H1 (cell line): Measurements from ENCODE around the gene DTX4. TPM values are rescaled to one million over a fixed set of nuclear protein-coding genes. Genes with fewer than 3 reads are reported as not detected.

ENCODE experiments used
- BCL11A ChIP-seq, 2 experiments: IDR thresholded peaks; one replicate each; pipeline ENCODE4 v1.6.1; 2011; ENCODE audit warnings: low read depth in 2 of 2, low read length in 2 of 2, mild to moderate bottlenecking in 2 of 2
- CBX8 ChIP-seq: fragments of 300-800, 300-1000 bp; sonication (generic); IDR thresholded peaks from 2 replicates; pipeline ENCODE4 v1.7.1; 2016; ENCODE audit warnings: low read depth, low read length, borderline replicate concordance
- CEBPB ChIP-seq: IDR thresholded peaks from 2 replicates; pipeline ENCODE4 v1.6.1; 2012; ENCODE audit warnings: low read depth, low read length
- HDAC2 ChIP-seq, 2 experiments: fragments of 300-600 bp in 1 of 2; sonication (generic) in 1 of 2; IDR thresholded peaks; 2 replicates each; pipeline ENCODE4 v1.6.1; 2011 to 2012; ENCODE audit warnings: low read depth in 2 of 2, low read length in 2 of 2, mild to moderate bottlenecking in 2 of 2, moderate library complexity in 2 of 2, borderline replicate concordance in 1 of 2, inconsistent platforms in 1 of 2
- JUND ChIP-seq: IDR thresholded peaks from 2 replicates; pipeline ENCODE4 v1.6.1; 2011; ENCODE audit warnings: mild to moderate bottlenecking, improper control_type of control experiment, low read length
- KDM1A ChIP-seq: fragments of 200-600, 300-600 bp; sonication (generic); IDR thresholded peaks from 2 replicates; pipeline ENCODE4 v1.7.1; 2016; ENCODE audit warnings: mild to moderate bottlenecking, low read length, borderline replicate concordance
- SIRT6 ChIP-seq: IDR thresholded peaks from one replicate; pipeline ENCODE4 v1.7.1; 2012; ENCODE audit warnings: low read length, inconsistent platforms
- SP4 ChIP-seq: IDR thresholded peaks from 2 replicates; pipeline ENCODE4 v1.6.1; 2012; ENCODE audit warnings: low read length, inconsistent platforms
- ZNF274 ChIP-seq: IDR thresholded peaks from 2 replicates; pipeline ENCODE4 v1.7.0; 2012; ENCODE audit warnings: low read length, borderline replicate concordance; ENCODE audit errors: extremely low read depth
- polyA plus RNA-seq, 7 experiments: library from polyadenylated mRNA; depleted of rRNA in 3 of 7; stranded (reverse) in 5 of 7; unstranded in 2 of 7; fragments of >200 nt in 5 of 7; fragments of 200-250 nt in 2 of 7; gene quantifications; 1 replicate in 5 of 7; 2 replicates in 1 of 7; 4 replicates in 1 of 7; pipeline versions ENCODE4 v1.2.1 to v1.2.3, GENCODE V29; 2011 to 2013; ENCODE audit warnings: missing spikeins in 2 of 7, mixed read lengths in 2 of 7
- total RNA-seq: library from RNA; stranded (reverse); fragmentation: NEBNext Ultra II Directional; extraction: Animal tissue kit (Norgen Biotek cat#: 25700); gene quantifications from 2 replicates; pipeline ENCODE4 v1.2.1, GENCODE V29; 2021
- TF ChIP-seq, protein P1 (sequence below): fragments of 300-600 bp; sonication (generic); IDR thresholded peaks from 2 replicates; pipeline ENCODE4 v1.7.1; 2012; ENCODE audit warnings: low read length, moderate library complexity, mild to moderate bottlenecking, inconsistent platforms; ENCODE audit not compliant: insufficient replicate concordance

DTX4 gene
- total and polyA plus RNA-seq, 2 of the 8 experiments (the other 6 are each of a cell fraction or from before 2014, with no cell fraction given) = 5.1 to 18.8 TPM

DNA sequence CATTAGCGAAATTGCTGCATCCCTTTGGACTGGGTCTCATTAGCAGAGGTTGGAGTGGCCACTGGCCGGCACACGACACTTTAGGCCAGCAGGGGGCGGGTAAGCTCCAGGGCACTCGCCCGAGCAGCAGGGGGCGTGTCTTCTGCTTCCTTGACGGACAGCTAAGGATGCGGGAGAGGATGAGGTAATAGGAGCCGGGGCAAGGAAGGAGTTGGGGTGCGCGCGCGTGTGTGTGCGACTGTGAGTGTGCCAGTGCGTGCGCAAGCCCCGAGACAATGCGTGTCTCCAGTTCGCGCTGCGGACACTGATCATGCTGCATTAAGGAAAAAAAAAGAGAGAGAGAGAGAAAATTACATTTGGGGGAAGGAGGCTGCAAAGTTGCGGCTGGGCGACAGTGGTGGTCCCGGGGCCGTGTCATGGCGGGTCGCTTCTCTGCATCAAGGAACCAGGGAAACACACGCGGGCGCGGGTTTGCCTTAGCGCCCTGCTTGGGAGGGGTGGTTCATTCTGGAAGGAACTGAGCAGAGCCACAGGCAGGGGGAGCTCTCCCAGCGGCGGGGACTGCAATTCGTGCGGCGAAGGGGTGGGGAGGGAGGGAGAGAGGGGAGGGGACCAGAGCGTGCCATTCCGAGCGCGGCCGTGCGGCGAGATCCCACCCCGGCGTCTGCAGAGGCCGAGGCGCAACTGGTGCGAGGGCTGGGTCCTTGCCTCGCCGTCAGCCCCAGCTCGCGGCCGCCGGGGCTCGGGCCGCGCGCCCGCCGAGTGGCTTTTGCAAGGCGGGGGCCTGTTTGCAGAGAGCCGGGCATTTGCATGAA is at the start of gene DTX4 (continued):
- TF ChIP-seq HDAC2 (IDR thresholded peaks at IDR 0.05; ENCODE audit: borderline replicate concordance in 1 of 2, low read depth in 2 of 2, low read length in 2 of 2) = 0 out of 4 replicates have a peak, but pooled peaks of 1 of the 2 experiments have one; percentile 73
- no peak for TF ChIP-seq SIRT6
- no peak for TF ChIP-seq CBX8
- TF ChIP-seq, protein P1, sequence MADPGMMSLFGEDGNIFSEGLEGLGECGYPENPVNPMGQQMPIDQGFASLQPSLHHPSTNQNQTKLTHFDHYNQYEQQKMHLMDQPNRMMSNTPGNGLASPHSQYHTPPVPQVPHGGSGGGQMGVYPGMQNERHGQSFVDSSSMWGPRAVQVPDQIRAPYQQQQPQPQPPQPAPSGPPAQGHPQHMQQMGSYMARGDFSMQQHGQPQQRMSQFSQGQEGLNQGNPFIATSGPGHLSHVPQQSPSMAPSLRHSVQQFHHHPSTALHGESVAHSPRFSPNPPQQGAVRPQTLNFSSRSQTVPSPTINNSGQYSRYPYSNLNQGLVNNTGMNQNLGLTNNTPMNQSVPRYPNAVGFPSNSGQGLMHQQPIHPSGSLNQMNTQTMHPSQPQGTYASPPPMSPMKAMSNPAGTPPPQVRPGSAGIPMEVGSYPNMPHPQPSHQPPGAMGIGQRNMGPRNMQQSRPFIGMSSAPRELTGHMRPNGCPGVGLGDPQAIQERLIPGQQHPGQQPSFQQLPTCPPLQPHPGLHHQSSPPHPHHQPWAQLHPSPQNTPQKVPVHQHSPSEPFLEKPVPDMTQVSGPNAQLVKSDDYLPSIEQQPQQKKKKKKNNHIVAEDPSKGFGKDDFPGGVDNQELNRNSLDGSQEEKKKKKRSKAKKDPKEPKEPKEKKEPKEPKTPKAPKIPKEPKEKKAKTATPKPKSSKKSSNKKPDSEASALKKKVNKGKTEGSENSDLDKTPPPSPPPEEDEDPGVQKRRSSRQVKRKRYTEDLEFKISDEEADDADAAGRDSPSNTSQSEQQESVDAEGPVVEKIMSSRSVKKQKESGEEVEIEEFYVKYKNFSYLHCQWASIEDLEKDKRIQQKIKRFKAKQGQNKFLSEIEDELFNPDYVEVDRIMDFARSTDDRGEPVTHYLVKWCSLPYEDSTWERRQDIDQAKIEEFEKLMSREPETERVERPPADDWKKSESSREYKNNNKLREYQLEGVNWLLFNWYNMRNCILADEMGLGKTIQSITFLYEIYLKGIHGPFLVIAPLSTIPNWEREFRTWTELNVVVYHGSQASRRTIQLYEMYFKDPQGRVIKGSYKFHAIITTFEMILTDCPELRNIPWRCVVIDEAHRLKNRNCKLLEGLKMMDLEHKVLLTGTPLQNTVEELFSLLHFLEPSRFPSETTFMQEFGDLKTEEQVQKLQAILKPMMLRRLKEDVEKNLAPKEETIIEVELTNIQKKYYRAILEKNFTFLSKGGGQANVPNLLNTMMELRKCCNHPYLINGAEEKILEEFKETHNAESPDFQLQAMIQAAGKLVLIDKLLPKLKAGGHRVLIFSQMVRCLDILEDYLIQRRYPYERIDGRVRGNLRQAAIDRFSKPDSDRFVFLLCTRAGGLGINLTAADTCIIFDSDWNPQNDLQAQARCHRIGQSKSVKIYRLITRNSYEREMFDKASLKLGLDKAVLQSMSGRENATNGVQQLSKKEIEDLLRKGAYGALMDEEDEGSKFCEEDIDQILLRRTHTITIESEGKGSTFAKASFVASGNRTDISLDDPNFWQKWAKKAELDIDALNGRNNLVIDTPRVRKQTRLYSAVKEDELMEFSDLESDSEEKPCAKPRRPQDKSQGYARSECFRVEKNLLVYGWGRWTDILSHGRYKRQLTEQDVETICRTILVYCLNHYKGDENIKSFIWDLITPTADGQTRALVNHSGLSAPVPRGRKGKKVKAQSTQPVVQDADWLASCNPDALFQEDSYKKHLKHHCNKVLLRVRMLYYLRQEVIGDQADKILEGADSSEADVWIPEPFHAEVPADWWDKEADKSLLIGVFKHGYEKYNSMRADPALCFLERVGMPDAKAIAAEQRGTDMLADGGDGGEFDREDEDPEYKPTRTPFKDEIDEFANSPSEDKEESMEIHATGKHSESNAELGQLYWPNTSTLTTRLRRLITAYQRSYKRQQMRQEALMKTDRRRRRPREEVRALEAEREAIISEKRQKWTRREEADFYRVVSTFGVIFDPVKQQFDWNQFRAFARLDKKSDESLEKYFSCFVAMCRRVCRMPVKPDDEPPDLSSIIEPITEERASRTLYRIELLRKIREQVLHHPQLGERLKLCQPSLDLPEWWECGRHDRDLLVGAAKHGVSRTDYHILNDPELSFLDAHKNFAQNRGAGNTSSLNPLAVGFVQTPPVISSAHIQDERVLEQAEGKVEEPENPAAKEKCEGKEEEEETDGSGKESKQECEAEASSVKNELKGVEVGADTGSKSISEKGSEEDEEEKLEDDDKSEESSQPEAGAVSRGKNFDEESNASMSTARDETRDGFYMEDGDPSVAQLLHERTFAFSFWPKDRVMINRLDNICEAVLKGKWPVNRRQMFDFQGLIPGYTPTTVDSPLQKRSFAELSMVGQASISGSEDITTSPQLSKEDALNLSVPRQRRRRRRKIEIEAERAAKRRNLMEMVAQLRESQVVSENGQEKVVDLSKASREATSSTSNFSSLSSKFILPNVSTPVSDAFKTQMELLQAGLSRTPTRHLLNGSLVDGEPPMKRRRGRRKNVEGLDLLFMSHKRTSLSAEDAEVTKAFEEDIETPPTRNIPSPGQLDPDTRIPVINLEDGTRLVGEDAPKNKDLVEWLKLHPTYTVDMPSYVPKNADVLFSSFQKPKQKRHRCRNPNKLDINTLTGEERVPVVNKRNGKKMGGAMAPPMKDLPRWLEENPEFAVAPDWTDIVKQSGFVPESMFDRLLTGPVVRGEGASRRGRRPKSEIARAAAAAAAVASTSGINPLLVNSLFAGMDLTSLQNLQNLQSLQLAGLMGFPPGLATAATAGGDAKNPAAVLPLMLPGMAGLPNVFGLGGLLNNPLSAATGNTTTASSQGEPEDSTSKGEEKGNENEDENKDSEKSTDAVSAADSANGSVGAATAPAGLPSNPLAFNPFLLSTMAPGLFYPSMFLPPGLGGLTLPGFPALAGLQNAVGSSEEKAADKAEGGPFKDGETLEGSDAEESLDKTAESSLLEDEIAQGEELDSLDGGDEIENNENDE = no peak
- no peak for TF ChIP-seq SP4
- peak; percentile 80 for TF ChIP-seq CEBPB
- TF ChIP-seq JUND = peak; percentile 69; the same call in 1 of the 2 replicates
- no peak for TF ChIP-seq KDM1A
- no peak for TF ChIP-seq ZNF274
- TF ChIP-seq BCL11A (IDR thresholded peaks at IDR 0.05; ENCODE audit: low read depth in 2 of 2, low read length in 2 of 2) = no peak
